Measurements from ENCODE around the gene STK16. TPM values are rescaled to one million over a fixed set of nuclear protein-coding genes. Genes with fewer than 3 reads are reported as not detected.

STK16 gene
- total RNA-seq, 1 experiment from 2014 or later = 21.6 TPM

DNA sequence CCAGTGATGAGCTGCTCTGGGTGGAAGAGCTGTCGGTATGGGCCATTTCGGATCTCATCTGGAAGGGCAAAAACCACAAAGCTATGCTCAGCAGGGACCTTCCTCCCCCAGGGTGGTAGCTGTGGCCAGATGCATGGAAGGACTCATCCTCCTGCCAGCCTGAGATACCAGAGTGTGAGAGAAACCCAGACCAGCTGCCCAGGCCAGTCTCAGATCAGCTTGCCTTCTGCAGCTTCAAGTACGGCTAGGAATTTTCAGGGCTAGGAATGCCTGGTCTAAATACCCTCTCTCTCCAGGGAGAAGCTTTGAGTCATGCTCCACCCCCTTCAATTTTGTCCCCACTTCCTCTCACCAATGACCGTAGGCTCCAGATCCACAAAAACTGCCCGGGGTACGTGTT is 6.4 kb downstream of the STK16 start:
- no peaks in the 10 kb centered on the region for H3K79me1 ChIP-seq (ENCODE audit: insufficient read depth, low read depth, low read length, poor library complexity, severe bottlenecking)
- H2BK20ac ChIP-seq (ENCODE audit: low read depth, low read length, poor library complexity, severe bottlenecking) = no peak overlapping the region
- TF ChIP-seq, protein P1, sequence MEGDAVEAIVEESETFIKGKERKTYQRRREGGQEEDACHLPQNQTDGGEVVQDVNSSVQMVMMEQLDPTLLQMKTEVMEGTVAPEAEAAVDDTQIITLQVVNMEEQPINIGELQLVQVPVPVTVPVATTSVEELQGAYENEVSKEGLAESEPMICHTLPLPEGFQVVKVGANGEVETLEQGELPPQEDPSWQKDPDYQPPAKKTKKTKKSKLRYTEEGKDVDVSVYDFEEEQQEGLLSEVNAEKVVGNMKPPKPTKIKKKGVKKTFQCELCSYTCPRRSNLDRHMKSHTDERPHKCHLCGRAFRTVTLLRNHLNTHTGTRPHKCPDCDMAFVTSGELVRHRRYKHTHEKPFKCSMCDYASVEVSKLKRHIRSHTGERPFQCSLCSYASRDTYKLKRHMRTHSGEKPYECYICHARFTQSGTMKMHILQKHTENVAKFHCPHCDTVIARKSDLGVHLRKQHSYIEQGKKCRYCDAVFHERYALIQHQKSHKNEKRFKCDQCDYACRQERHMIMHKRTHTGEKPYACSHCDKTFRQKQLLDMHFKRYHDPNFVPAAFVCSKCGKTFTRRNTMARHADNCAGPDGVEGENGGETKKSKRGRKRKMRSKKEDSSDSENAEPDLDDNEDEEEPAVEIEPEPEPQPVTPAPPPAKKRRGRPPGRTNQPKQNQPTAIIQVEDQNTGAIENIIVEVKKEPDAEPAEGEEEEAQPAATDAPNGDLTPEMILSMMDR (conservative IDR thresholded peaks at IDR 0.05) = no peak
- no peak overlapping the region for H2AK5ac ChIP-seq (ENCODE audit: insufficient read length, low read length)
- no peak overlapping the region for H3T11ph ChIP-seq (ENCODE audit: low read length)
- H4K8ac ChIP-seq (replicated peaks; ENCODE audit: insufficient read length, low read depth, low read length) = no peak overlapping the region
- no peak overlapping the region; the same call in 1 of the 2 replicates for H3K14ac ChIP-seq (ENCODE audit: insufficient read depth, low read length)
- Mint-ChIP-seq H3K4me3 (peak overlapping the region in 1 of 2 experiments; percentile 67; a peak in 3 of 5 replicates), H3K4me1 (peaks cover 28 to 40% of the 10 kb centered on the region in 2 experiments), H3K36me3 (ENCODE audit: insufficient read depth in 1 of 3, low read depth in 3 of 3) (peaks cover 9 to 24% (median 23%) of the 10 kb centered on the region in 3 experiments; a peak in 6 of 7 replicates), H3K27ac (no peak overlapping the region), H3K9me3 (peaks cover 0 to 2% of the 10 kb centered on the region in 2 experiments; a peak in 3 of 5 replicates), H3K27me3 (ENCODE audit: low read depth) (peaks cover 58% of the 10 kb centered on the region)
- H3K27ac ChIP-seq (ENCODE audit: insufficient read length, low read depth, low read length) = no peak overlapping the region
- H3K9ac ChIP-seq (ENCODE audit: extremely low read depth, insufficient read length, low read length) = no peak overlapping the region
- H2BK15ac ChIP-seq (ENCODE audit: low read depth, low read length) = no peak overlapping the region
- no peak overlapping the region for H3K56ac ChIP-seq (ENCODE audit: insufficient read length, low read depth, low read length)
- H4K5ac ChIP-seq (ENCODE audit: insufficient read length, low read depth, low read length) = no peak overlapping the region
- no peak overlapping the region for H3K18ac ChIP-seq (ENCODE audit: insufficient read length, low read depth, low read length)
- H3K27me3 ChIP-seq (ENCODE audit: insufficient read depth, low read length) = peaks cover 21% of the 10 kb centered on the region
- peaks cover 3% of the 10 kb centered on the region; the same call in 1 of the 2 replicates for H3K4me1 ChIP-seq (ENCODE audit: insufficient read depth, low read length)
- H3K4ac ChIP-seq (ENCODE audit: low read depth, low read length) = no peak overlapping the region
- no peak overlapping the region for H2BK120ac ChIP-seq (ENCODE audit: low read depth, low read length, poor library complexity, severe bottlenecking)
- no peak for DNase-seq
- no peak overlapping the region for H3K4me2 ChIP-seq (ENCODE audit: insufficient read depth, insufficient read length, low read length)
- no peaks in the 10 kb centered on the region for H3K9me3 ChIP-seq (ENCODE audit: control insufficient read depth, low read depth, low read length)
- H2BK12ac ChIP-seq (ENCODE audit: insufficient read length, low read depth, low read length) = no peak overlapping the region
- WGBS (ENCODE audit: extremely low coverage, insufficient read length, low lambda C conversion rate) = no CpG with 5 or more reads among the region's 6 CpGs
- no peak overlapping the region for H2BK5ac ChIP-seq (ENCODE audit: insufficient read length, low read length)
- no peak overlapping the region for H2AFZ ChIP-seq (ENCODE audit: low read length)
- no peaks in the 10 kb centered on the region for H4K20me1 ChIP-seq (ENCODE audit: control insufficient read depth, insufficient read depth, insufficient read length)
- no peaks in the 10 kb centered on the region for H3K79me2 ChIP-seq (ENCODE audit: insufficient read depth, low read length)
- H3K23me2 ChIP-seq (ENCODE audit: insufficient read length, low read depth, low read length, poor library complexity, severe bottlenecking) = peaks cover 22% of the 10 kb centered on the region
- no peak overlapping the region for H3K23ac ChIP-seq (ENCODE audit: insufficient read length, low read depth, low read length)
- H4K91ac ChIP-seq (ENCODE audit: insufficient read length, low read depth, low read length) = no peak overlapping the region
